ENCODE results near the gene C14orf39.
"Not testable (repeated sequence)": the region's sequence is repeated elsewhere in the genome, so short reads cannot be mapped to it uniquely, and the experiment has no call there.

C14orf39 gene

GRCh38 chr14:60488175-60488574 lies 2.3 kb upstream of the C14orf39 start:
- DNase-seq (ENCODE audit: low spot score): no peak

GRCh38 chr14:60487211-60487610 lies 1.3 kb upstream of the C14orf39 start:
- DNase-seq (ENCODE audit: low spot score): no peak

GRCh38 chr14:60485057-60485597 lies 736 bp downstream of the C14orf39 start:
- DNase-seq (ENCODE audit: low spot score): no peak

- no peak for DNase-seq (ENCODE audit: low spot score)
Measured at GRCh38 chr14:60482743-60483142, 3.1 kb downstream of the C14orf39 start.

- DNase-seq (ENCODE audit: low spot score): not testable (repeated sequence)
Measured at GRCh38 chr14:60480248-60480647, 5.6 kb downstream of the C14orf39 start.

- no peak for DNase-seq (ENCODE audit: low spot score)
Measured at GRCh38 chr14:60455875-60456274, 30.0 kb downstream of the C14orf39 start.

GRCh38 chr14:60430276-60430675 lies 55.6 kb downstream of the C14orf39 start:
- DNase-seq (ENCODE audit: low spot score): no peak

- DNase-seq (ENCODE audit: low spot score): no peak
Measured at GRCh38 chr14:60420050-60420449, 65.8 kb downstream of the C14orf39 start.

GRCh38 chr14:60397550-60397949 lies 88.3 kb downstream of the C14orf39 start:
- DNase-seq (ENCODE audit: low spot score): not testable (repeated sequence)

- DNase-seq (ENCODE audit: low spot score): no peak
Measured at GRCh38 chr14:60396718-60397343, 89.0 kb downstream of the C14orf39 start.

Measured in HuH-7 (cell line).